ENCODE data around the gene TAF1B. TPM values are rescaled to one million over a fixed set of nuclear protein-coding genes. Genes with fewer than 3 reads are reported as not detected.

Gene TAF1B
- total RNA-seq, 1 experiment from 2014 or later = 35.2 TPM

GRCh38 chr2:9951522-9952285 is 108.4 kb downstream of the TAF1B start, which contains the start of gene GRHL1:
Gene GRHL1, plus strand, starts transcription at chr2:9951693. Its CDS starts 141 bp downstream, at chr2:9951834.
- TF ChIP-seq POLR2AphosphoS5 (IDR thresholded peaks at IDR 0.05; ENCODE audit: low read depth, low read length) = no peak
- no peak for TF ChIP-seq SIN3A (IDR thresholded peaks at IDR 0.05; ENCODE audit: borderline replicate concordance, insufficient read depth, low read depth, low read length)
- no peak for TF ChIP-seq CTCF (IDR thresholded peaks at IDR 0.05)
- TF ChIP-seq, protein P1, sequence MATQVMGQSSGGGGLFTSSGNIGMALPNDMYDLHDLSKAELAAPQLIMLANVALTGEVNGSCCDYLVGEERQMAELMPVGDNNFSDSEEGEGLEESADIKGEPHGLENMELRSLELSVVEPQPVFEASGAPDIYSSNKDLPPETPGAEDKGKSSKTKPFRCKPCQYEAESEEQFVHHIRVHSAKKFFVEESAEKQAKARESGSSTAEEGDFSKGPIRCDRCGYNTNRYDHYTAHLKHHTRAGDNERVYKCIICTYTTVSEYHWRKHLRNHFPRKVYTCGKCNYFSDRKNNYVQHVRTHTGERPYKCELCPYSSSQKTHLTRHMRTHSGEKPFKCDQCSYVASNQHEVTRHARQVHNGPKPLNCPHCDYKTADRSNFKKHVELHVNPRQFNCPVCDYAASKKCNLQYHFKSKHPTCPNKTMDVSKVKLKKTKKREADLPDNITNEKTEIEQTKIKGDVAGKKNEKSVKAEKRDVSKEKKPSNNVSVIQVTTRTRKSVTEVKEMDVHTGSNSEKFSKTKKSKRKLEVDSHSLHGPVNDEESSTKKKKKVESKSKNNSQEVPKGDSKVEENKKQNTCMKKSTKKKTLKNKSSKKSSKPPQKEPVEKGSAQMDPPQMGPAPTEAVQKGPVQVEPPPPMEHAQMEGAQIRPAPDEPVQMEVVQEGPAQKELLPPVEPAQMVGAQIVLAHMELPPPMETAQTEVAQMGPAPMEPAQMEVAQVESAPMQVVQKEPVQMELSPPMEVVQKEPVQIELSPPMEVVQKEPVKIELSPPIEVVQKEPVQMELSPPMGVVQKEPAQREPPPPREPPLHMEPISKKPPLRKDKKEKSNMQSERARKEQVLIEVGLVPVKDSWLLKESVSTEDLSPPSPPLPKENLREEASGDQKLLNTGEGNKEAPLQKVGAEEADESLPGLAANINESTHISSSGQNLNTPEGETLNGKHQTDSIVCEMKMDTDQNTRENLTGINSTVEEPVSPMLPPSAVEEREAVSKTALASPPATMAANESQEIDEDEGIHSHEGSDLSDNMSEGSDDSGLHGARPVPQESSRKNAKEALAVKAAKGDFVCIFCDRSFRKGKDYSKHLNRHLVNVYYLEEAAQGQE (IDR thresholded peaks at IDR 0.05; ENCODE audit: insufficient read depth in 1 of 2, low read depth in 2 of 2, low read length in 1 of 2) = no peak
- no peak for TF ChIP-seq TCF7L2 (IDR thresholded peaks at IDR 0.05; ENCODE audit: low read depth, low read length)
- DNase-seq (ENCODE audit: low read depth, low spot score) = peak; percentile 24
- H3K27ac ChIP-seq (ENCODE audit: low read length) = peak within 1 kb of the TSS; percentile 64
- H3K36me3 ChIP-seq (ENCODE audit: control insufficient read depth, insufficient read depth, low read length) = no peaks in the 10 kb centered on the region
- peaks cover 17% of the 10 kb centered on the region for H3K4me1 ChIP-seq (ENCODE audit: control insufficient read depth, insufficient read depth, low read length)
- ATAC-seq = peak; percentile 96
- H3K4me3 ChIP-seq (ENCODE audit: low read depth in 2 of 2, low read length in 2 of 2) = peak within 1 kb of the TSS; percentile 72 to 75
- POLR2A ChIA-PET = no interaction called here
- in situ Hi-C loops (cut with HindIII; ENCODE audit: low pct_unique_long_range_greater_than_20kb, low sequenced_read_pairs) (no loop called here), intact Hi-C loops (cut with micrococcal nuclease; ENCODE audit: unreplicated experiment) (no loop called here)
- no TSS peak for BruUV-seq (replicated peaks)
- CTCF ChIA-PET = no interaction called here
- no peaks in the 10 kb centered on the region for H3K27me3 ChIP-seq (ENCODE audit: control insufficient read depth, insufficient read depth, low read length)
- H3K9me3 ChIP-seq (ENCODE audit: control insufficient read depth, insufficient read depth, low read depth, low read length) = no peaks in the 10 kb centered on the region

DNA sequence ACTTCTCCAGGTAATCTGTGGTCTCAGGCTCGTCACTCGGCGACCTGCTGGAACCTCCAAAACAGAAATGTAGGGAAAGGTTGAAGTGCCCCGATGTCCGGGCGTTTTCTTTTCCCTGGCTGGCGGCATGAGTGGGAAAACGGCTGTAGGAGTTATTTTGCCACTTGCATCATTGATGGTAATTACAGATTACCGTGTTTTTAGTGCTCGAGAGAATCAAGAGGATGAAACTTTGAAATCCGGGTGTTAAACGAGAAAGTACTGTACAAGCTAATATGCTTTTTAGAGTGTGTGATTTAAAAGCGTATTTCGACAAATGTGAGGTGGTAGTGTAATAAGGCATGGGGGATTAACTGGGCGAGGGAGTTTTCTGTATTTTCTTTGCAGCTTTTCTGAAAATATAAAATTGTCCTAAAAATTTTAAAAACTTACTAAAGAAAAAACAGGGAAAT is 109.0 kb downstream of the TAF1B start:
- H3K4me1 ChIP-seq (ENCODE audit: control insufficient read depth, insufficient read depth, low read length) = peaks cover 17% of the 10 kb centered on the region
- no peak for TF ChIP-seq CTCF (IDR thresholded peaks at IDR 0.05)
- TF ChIP-seq, protein P1 (IDR thresholded peaks at IDR 0.05; ENCODE audit: insufficient read depth in 1 of 2, low read depth in 2 of 2, low read length in 1 of 2) = no peak
- TF ChIP-seq SIN3A (IDR thresholded peaks at IDR 0.05; ENCODE audit: borderline replicate concordance, insufficient read depth, low read depth, low read length) = no peak
- TF ChIP-seq POLR2AphosphoS5 (IDR thresholded peaks at IDR 0.05; ENCODE audit: low read depth, low read length) = no peak
- TF ChIP-seq TCF7L2 (IDR thresholded peaks at IDR 0.05; ENCODE audit: low read depth, low read length) = no peak
- ATAC-seq = no peak
- intact Hi-C loops (cut with micrococcal nuclease; ENCODE audit: unreplicated experiment) = no loop called here
- no peaks in the 10 kb centered on the region for H3K27me3 ChIP-seq (ENCODE audit: control insufficient read depth, insufficient read depth, low read length)
- BruUV-seq (replicated peaks) = no TSS peak
- peak overlapping the region; percentile 64 for H3K27ac ChIP-seq (ENCODE audit: low read length)
- no peaks in the 10 kb centered on the region for H3K36me3 ChIP-seq (ENCODE audit: control insufficient read depth, insufficient read depth, low read length)
- no peak for DNase-seq (ENCODE audit: low read depth, low spot score)
- peak overlapping the region; percentile 72 to 75 for H3K4me3 ChIP-seq (ENCODE audit: low read depth in 2 of 2, low read length in 2 of 2)
- no peaks in the 10 kb centered on the region for H3K9me3 ChIP-seq (ENCODE audit: control insufficient read depth, insufficient read depth, low read depth, low read length)
- in situ Hi-C loops (cut with HindIII; ENCODE audit: low pct_unique_long_range_greater_than_20kb, low sequenced_read_pairs) = no loop called here
- ChIA-PET POLR2A (no interaction called here), CTCF (no interaction called here)
